ENCODE results near the gene TTLL4.

GRCh38 chr2:218748741-218749441 is 38.3 kb downstream of the TTLL4 start:
- TF ChIP-seq CTCF (IDR thresholded peaks at IDR 0.05), result no peak
- TF ChIP-seq POLR2A (IDR thresholded peaks at IDR 0.05), result no peak

Measured in thyroid gland (tissue), 4 donors.